ENCODE measurements around the gene ERC2.

- TF ChIP-seq EZH2 (IDR thresholded peaks at IDR 0.05; ENCODE audit: borderline replicate concordance, low read depth, low read length, poor library complexity, severe bottlenecking) (no peak), CTCF (conservative IDR thresholded peaks at IDR 0.05; ENCODE audit: low read depth, low read length) (no peak)
Measured at GRCh38 chr3:55895897-55896566, 572.2 kb downstream of the ERC2 start.

All from A673 (cell line).